Lower leg skin (tissue), 4 donors: ENCODE data around the gene ZNF575. TPM values are rescaled to one million over a fixed set of nuclear protein-coding genes. Genes with fewer than 3 reads are reported as not detected.
"Not testable (repeated sequence)": the region's sequence is repeated elsewhere in the genome, so short reads cannot be mapped to it uniquely, and the experiment has no call there.

Experiments
- DNase-seq, 2 donors: peaks; one replicate each; pipeline ENCODE4 v3.0.0-alpha.2; 2019; ENCODE audit warnings: low spot score in 2 of 2
- H3K4me3 ChIP-seq: fragments of 200-600 bp; sonication (generic); 2 replicates; pipeline ENCODE4 v1.5.1; 2017; ENCODE audit warnings: mild to moderate bottlenecking, low read depth; ENCODE audit not compliant: poor library complexity, severe bottlenecking
- CTCF ChIP-seq, 3 donors: fragments of 450-650 bp; IDR thresholded peaks; one replicate each; pipeline ENCODE4 v1.5.1; 2016; ENCODE audit warnings: antibody characterized with exemption in 3 of 3, mild to moderate bottlenecking in 3 of 3, moderate library complexity in 2 of 3
- POLR2A ChIP-seq, 2 donors: fragments of 450-650 bp; IDR thresholded peaks; one replicate each; pipeline ENCODE4 v1.6.1; 2016 to 2017; ENCODE audit warnings: antibody characterized with exemption in 2 of 2, mild to moderate bottlenecking in 1 of 2, moderate library complexity in 1 of 2
- WGBS, 2 donors: methylation state at CpG; one replicate each; pipeline ENCODE4 v1.1.5; 2018; 5-methylcytosine and 5-hydroxymethylcytosine counted together
- intact Hi-C: fragments of 100-400 bp; cut with DNase I; formaldehyde crosslinking; loops from one replicate; pipeline ENCODE4 v1.15.0; 2023; ENCODE audit warnings: low total_unique reads
- total RNA-seq, 4 donors: library from RNA; depleted of rRNA; stranded (reverse); fragments of >200 nt; gene quantifications; one replicate each; pipeline ENCODE4 v1.1.0, GENCODE V29; 2016

Gene ZNF575
- total RNA-seq, 4 donors from 2014 or later = 0.42 to 0.94 (median 0.88) TPM; not detected in 1

- intact Hi-C loops = no loop called here
- no peak overlapping the region for H3K4me3 ChIP-seq
- TF ChIP-seq POLR2A (IDR thresholded peaks at IDR 0.05) (no peak), CTCF (IDR thresholded peaks at IDR 0.05) (no peak)
- no peak for DNase-seq
- WGBS, 2 donors = 55 to 56% methylated on average over 4 of the region's 4 CpGs
Measured at GRCh38 chr19:43518051-43518450, 14.9 kb upstream of the ZNF575 start.

- intact Hi-C loops = loop anchor here (2.0 kb wide), 1 partner anchor 75 kb away; no protein-coding TSS in a partner anchor
- no peak overlapping the region for H3K4me3 ChIP-seq
- WGBS, 2 donors = 46% methylated on average over 10 of the region's 10 CpGs
- DNase-seq = peak; percentile 60 to 93
- peak in 1 of 3 donors; percentile 63 for TF ChIP-seq CTCF (IDR thresholded peaks at IDR 0.05)
- TF ChIP-seq POLR2A (IDR thresholded peaks at IDR 0.05) = no peak
Measured at GRCh38 chr19:43519436-43520088, 13.4 kb upstream of the ZNF575 start.

GRCh38 chr19:43522929-43523328, 10.1 kb upstream of the ZNF575 start:
- intact Hi-C loops = no loop called here
- DNase-seq = no peak
- WGBS, 2 donors = 82% methylated on average over 5 of the region's 5 CpGs
- no peak overlapping the region for H3K4me3 ChIP-seq
- no peak for TF ChIP-seq POLR2A (IDR thresholded peaks at IDR 0.05)
- TF ChIP-seq CTCF (IDR thresholded peaks at IDR 0.05) = no peak

- H3K4me3 ChIP-seq, intact Hi-C loops, DNase-seq: not testable (repeated sequence)
- 88 to 93% methylated on average over 8 of the region's 8 CpGs for WGBS, 2 donors
Measured at GRCh38 chr19:43523696-43524095, 9.3 kb upstream of the ZNF575 start.

- 10 to 12% methylated on average over 12 of the region's 12 CpGs for WGBS, 2 donors
- peak; percentile 69 to 94 for DNase-seq
- H3K4me3 ChIP-seq = peak overlapping the region; percentile 8
- TF ChIP-seq POLR2A (IDR thresholded peaks at IDR 0.05) = no peak
- TF ChIP-seq CTCF (IDR thresholded peaks at IDR 0.05) = no peak
- intact Hi-C loops = no loop called here
Measured at GRCh38 chr19:43524922-43525835, 7.8 kb upstream of the ZNF575 start.
